PFSK-1 (cell line): ENCODE results near the gene ZFHX3.

Experiments
- FOXP2 ChIP-seq: optimal IDR thresholded peaks from 2 replicates; pipeline ENCODE3; 2011; ENCODE audit warnings: borderline replicate concordance, control low read depth, inconsistent platforms; ENCODE audit not compliant: insufficient read depth; ENCODE audit errors: extremely low read length, extremely low read depth
- POLR2AphosphoS5 ChIP-seq: IDR thresholded peaks from 2 replicates; pipeline ENCODE4 v1.6.1; 2012; ENCODE audit warnings: low read depth, mild to moderate bottlenecking, control low read depth, low read length, moderate library complexity
- REST ChIP-seq, 2 experiments: IDR thresholded peaks; 2 replicates each; pipeline versions ENCODE4 v1.6.1 to v1.8.0; 2011 to 2012; ENCODE audit warnings: low read depth in 2 of 2, low read length in 2 of 2, control low read depth in 1 of 2, inconsistent platforms in 1 of 2, mild to moderate bottlenecking in 1 of 2, moderate library complexity in 1 of 2; ENCODE audit not compliant: insufficient read depth in 1 of 2
- SIN3A ChIP-seq: IDR thresholded peaks from 2 replicates; pipeline ENCODE4 v1.6.1; 2012; ENCODE audit warnings: mild to moderate bottlenecking, low read length, moderate library complexity, borderline replicate concordance; ENCODE audit not compliant: insufficient read depth
- TAF1 ChIP-seq: IDR thresholded peaks from 2 replicates; pipeline ENCODE4 v1.6.1; 2012; ENCODE audit warnings: low read length, control low read depth, borderline replicate concordance; ENCODE audit not compliant: insufficient read depth

Gene ZFHX3

GRCh38 chr16:73064994-73065545 lies 17.1 kb upstream of the ZFHX3 start:
- no peak for TF ChIP-seq FOXP2
- no peak for TF ChIP-seq TAF1
- no peak for TF ChIP-seq SIN3A
- TF ChIP-seq POLR2AphosphoS5, result no peak
- no peak for TF ChIP-seq REST (IDR thresholded peaks at IDR 0.05; ENCODE audit: insufficient read depth in 1 of 2, low read depth in 2 of 2, low read length in 2 of 2)

- TF ChIP-seq POLR2AphosphoS5 (no peak), TAF1 (no peak), REST (IDR thresholded peaks at IDR 0.05; ENCODE audit: insufficient read depth in 1 of 2, low read depth in 2 of 2, low read length in 2 of 2) (no peak), SIN3A (no peak), FOXP2 (no peak)
These were observed 16.5 kb upstream of the ZFHX3 start for GRCh38 chr16:73064212-73064993.

DNA sequence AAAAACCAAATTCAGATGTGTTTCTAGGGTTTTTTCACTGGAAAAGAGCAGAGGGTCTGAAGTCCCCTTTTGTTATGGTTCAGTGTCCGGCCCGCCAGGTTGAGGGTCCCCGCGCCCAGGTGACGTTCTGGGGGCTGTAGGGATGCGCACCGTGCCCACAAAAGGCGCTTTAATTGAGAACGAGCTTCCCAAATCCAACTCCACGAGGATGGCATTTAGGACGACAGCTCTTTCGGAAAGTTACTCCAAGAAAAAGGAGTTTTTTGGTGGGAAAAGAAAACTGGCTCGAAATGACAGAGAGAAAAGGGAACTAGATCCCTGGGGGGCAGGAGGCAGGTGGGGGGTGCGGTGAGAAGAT lies 15.9 kb upstream of the ZFHX3 start:
- TF ChIP-seq POLR2AphosphoS5, result no peak
- TF ChIP-seq FOXP2, result no peak
- no peak for TF ChIP-seq TAF1
- TF ChIP-seq SIN3A, result no peak

DNA sequence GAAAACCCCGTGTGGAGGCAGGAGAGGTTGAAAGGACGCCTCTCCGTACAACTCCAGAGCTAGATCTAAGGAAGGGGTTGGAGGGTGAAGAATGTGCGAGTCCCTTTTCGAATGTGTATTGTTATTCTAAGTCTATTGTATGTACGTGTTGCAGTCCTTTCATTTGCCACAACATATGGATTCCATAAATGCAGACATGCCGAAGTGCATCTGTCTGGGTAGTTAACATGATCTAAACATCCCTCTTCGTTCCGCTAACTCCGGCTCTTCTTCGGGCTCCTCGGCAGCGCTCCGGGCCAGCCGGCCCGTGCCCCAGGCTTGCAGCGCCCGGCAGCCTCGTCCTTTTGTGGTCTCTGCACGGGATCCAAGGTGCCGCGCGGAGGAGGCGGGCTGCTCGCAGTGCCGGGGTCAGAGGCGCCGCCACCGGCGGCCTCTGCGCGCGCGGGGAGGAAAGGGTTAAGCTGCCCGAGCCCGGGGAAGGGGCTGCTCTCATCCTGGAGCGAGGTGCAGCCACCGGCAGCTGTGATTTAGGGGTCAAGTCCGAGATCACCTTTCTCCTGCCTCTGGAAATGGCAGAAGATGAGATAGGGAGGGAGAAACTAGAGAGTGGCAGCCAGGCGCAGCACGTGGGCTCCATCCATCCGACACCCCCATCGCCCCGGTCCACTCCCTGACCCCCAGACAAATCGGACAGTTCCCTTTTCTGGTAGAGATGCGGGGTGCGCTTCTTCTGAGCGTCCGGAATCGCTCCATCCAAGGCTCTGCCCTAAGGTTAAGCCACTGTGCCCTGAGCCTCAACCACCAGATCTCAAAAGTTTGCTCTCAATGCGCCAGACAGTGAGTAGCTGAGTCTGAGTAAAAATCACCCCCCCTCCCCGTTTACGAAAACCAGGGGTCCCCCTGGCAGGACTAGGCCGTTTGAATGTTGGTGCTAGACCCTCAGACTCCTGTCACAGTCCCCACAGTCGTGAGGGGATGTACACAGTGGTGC lies 15.1 kb upstream of the ZFHX3 start:
- no peak for TF ChIP-seq SIN3A
- TF ChIP-seq TAF1, result no peak
- no peak for TF ChIP-seq POLR2AphosphoS5
- TF ChIP-seq REST (IDR thresholded peaks at IDR 0.05; ENCODE audit: insufficient read depth in 1 of 2, low read depth in 2 of 2, low read length in 2 of 2), result no peak

GRCh38 chr16:73062001-73062616 lies 14.2 kb upstream of the ZFHX3 start:
- no peak for TF ChIP-seq SIN3A
- no peak for TF ChIP-seq FOXP2
- no peak for TF ChIP-seq POLR2AphosphoS5
- no peak for TF ChIP-seq TAF1
- no peak for TF ChIP-seq REST (IDR thresholded peaks at IDR 0.05; ENCODE audit: insufficient read depth in 1 of 2, low read depth in 2 of 2, low read length in 2 of 2)
